ENCODE measurements around the gene THADA. TPM values are rescaled to one million over a fixed set of nuclear protein-coding genes. Genes with fewer than 3 reads are reported as not detected.
A peak's percentile ranks its signal among the peaks of the same experiment; 100 is the strongest.

The THADA gene
- polyA plus RNA-seq, 3 donors: 7.3 to 11.2 (median 9.7) TPM

DNA sequence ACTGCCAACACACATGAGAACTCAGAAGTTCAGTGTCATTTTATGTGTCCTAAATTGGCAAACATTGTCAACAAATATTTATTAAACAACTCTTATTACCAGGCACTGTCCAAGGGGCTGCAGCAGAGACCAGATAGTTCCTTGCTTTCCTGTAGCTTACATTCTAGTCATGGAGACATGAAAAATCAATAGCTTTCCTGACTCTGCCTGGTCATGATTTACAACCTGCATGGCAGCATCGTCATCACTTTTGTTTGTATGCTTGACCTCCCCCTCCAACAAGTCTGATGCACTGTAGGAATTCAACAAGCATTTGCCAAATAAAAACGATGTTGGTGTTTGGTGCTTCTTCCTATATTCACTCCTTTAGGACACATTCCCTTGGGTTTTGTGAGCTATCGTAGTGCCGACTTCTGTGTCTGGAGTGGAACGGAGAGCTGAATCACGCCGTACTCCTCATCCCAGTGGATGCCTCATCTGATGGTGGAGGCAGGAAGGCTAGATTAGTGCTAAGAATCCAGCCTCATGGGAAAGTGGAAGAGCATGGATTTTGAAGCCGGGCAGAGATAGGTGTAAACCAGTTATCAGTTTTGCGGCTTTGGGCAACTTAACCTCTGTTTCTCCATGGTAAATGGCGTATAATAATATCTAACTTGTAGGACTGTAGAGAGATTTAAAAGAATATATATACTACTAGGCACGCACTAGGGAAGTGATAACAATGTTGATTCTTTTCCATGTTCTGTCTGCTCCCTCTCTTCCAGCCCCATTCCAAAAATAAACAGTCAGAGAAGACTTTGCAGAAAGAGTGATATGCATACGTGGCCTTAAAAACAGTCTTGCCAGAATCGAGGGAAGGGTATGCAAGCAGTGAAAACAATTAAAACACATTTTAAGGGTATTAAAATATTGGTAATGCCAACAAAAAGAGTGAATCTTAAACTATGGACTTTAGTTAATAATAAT lies 249.0 kb downstream of the THADA start:
- no peak overlapping the region for H2AFZ ChIP-seq (ENCODE audit: insufficient read depth, low read depth, low read length, poor library complexity, severe bottlenecking)
- Mint-ChIP-seq H3K27ac (no peak overlapping the region), H3K27me3 (ENCODE audit: low read depth in 3 of 3) (peaks cover 0 to 4% (median 1%) of the 10 kb centered on the region in 3 donors), H3K4me1 (peaks cover 16% of the 10 kb centered on the region), H3K36me3 (peaks cover 33 to 51% of the 10 kb centered on the region in 2 donors), H3K9me3 (peaks cover 0 to 2% (median 0%) of the 10 kb centered on the region in 7 donors), H3K4me3 (no peak overlapping the region)
- no peaks in the 10 kb centered on the region for H4K20me1 ChIP-seq (ENCODE audit: insufficient read depth, low read length)
- H3K27me3 ChIP-seq (ENCODE audit: control insufficient read depth in 2 of 2, insufficient read depth in 2 of 2, low read length in 2 of 2): no peaks in the 10 kb centered on the region
- TF ChIP-seq, protein P1, sequence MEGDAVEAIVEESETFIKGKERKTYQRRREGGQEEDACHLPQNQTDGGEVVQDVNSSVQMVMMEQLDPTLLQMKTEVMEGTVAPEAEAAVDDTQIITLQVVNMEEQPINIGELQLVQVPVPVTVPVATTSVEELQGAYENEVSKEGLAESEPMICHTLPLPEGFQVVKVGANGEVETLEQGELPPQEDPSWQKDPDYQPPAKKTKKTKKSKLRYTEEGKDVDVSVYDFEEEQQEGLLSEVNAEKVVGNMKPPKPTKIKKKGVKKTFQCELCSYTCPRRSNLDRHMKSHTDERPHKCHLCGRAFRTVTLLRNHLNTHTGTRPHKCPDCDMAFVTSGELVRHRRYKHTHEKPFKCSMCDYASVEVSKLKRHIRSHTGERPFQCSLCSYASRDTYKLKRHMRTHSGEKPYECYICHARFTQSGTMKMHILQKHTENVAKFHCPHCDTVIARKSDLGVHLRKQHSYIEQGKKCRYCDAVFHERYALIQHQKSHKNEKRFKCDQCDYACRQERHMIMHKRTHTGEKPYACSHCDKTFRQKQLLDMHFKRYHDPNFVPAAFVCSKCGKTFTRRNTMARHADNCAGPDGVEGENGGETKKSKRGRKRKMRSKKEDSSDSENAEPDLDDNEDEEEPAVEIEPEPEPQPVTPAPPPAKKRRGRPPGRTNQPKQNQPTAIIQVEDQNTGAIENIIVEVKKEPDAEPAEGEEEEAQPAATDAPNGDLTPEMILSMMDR (IDR thresholded peaks at IDR 0.05): no peak
- WGBS (ENCODE audit: insufficient coverage): 98% methylated on average over 6 of the region's 13 CpGs
- H3K9me3 ChIP-seq (replicated peaks in 1 of 2; ENCODE audit: control insufficient read depth in 1 of 2, insufficient read depth in 1 of 2, low read length in 2 of 2): no peaks in the 10 kb centered on the region
- H3K9ac ChIP-seq (ENCODE audit: insufficient read depth, low read length, poor library complexity, severe bottlenecking): no peak overlapping the region
- H3K79me2 ChIP-seq (ENCODE audit: insufficient read depth, low read length): no peaks in the 10 kb centered on the region
- H3K36me3 ChIP-seq (replicated peaks in 1 of 2; ENCODE audit: control insufficient read depth in 1 of 2, insufficient read depth in 2 of 2, low read length in 2 of 2): peaks cover 7 to 15% of the 10 kb centered on the region in 2 donors
- H3K4me3 ChIP-seq (replicated peaks in 1 of 3; ENCODE audit: low read depth in 2 of 3, low read length in 3 of 3): no peak overlapping the region
- no peaks in the 10 kb centered on the region for H3K4me1 ChIP-seq (ENCODE audit: control insufficient read depth in 1 of 2, insufficient read depth in 2 of 2, low read length in 2 of 2)
- no peak for DNase-seq
- intact Hi-C loops (cut with micrococcal nuclease): no loop called here
- H3K4me2 ChIP-seq (replicated peaks; ENCODE audit: extremely low read depth, low read length, poor library complexity, severe bottlenecking): no peak overlapping the region
- H3K27ac ChIP-seq (ENCODE audit: low read depth in 1 of 2, low read length in 2 of 2): no peak overlapping the region

DNA sequence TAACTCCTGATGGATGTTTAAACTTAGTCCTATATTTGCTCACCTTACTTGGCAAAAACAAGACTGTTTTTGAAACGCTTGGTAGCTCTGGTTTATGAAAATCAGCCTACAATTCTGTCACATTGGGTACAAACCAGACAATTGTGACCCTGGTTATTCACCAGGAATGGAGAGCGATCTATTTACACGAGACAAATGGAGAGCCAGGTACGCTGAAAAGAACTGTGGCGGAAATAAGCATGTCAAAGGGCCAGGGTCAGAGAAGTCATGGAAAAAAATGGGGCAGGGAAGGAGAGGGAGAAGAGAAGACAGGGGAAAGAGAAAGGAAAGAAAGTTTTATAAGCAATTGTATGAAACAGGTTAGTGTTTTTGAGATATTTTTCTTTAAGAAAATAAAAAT lies 250.0 kb downstream of the THADA start:
- TF ChIP-seq, protein P1 (IDR thresholded peaks at IDR 0.05): no peak
- DNase-seq: no peak
- H3K36me3 Mint-ChIP-seq: peaks cover 40 to 51% of the 10 kb centered on the region in 2 donors
- H3K4me1 Mint-ChIP-seq: peaks cover 17% of the 10 kb centered on the region
- Histone ChIP-seq H3K4me2 (replicated peaks; ENCODE audit: extremely low read depth, low read length, poor library complexity, severe bottlenecking) (no peak overlapping the region), H4K20me1 (ENCODE audit: insufficient read depth, low read length) (no peaks in the 10 kb centered on the region), H3K4me3 (replicated peaks in 1 of 3; ENCODE audit: low read depth in 2 of 3, low read length in 3 of 3) (no peak overlapping the region), H3K4me1 (ENCODE audit: control insufficient read depth in 1 of 2, insufficient read depth in 2 of 2, low read length in 2 of 2) (no peaks in the 10 kb centered on the region), H2AFZ (ENCODE audit: insufficient read depth, low read depth, low read length, poor library complexity, severe bottlenecking) (no peak overlapping the region), H3K79me2 (ENCODE audit: insufficient read depth, low read length) (no peaks in the 10 kb centered on the region), H3K36me3 (replicated peaks in 1 of 2; ENCODE audit: control insufficient read depth in 1 of 2, insufficient read depth in 2 of 2, low read length in 2 of 2) (peaks cover 7 to 22% of the 10 kb centered on the region in 2 donors), H3K27ac (ENCODE audit: low read depth in 1 of 2, low read length in 2 of 2) (no peak overlapping the region), H3K9me3 (replicated peaks in 1 of 2; ENCODE audit: control insufficient read depth in 1 of 2, insufficient read depth in 1 of 2, low read length in 2 of 2) (no peaks in the 10 kb centered on the region), H3K9ac (ENCODE audit: insufficient read depth, low read length, poor library complexity, severe bottlenecking) (no peak overlapping the region), H3K27me3 (ENCODE audit: control insufficient read depth in 2 of 2, insufficient read depth in 2 of 2, low read length in 2 of 2) (no peaks in the 10 kb centered on the region)
- no peaks in the 10 kb centered on the region for H3K9me3 Mint-ChIP-seq
- H3K4me3 Mint-ChIP-seq: no peak overlapping the region
- WGBS (ENCODE audit: insufficient coverage): 100% methylated on average over 5 of the region's 5 CpGs
- peak overlapping the region in 1 of 7 donors; percentile 3 for H3K27ac Mint-ChIP-seq
- H3K27me3 Mint-ChIP-seq (ENCODE audit: low read depth in 3 of 3): peaks cover 1 to 2% (median 1%) of the 10 kb centered on the region in 3 donors
- intact Hi-C loops (cut with micrococcal nuclease): no loop called here

Data from CD14-positive monocyte (primary cell).